Activated naive CD8-positive, alpha-beta T cell treated with anti-CD3 and anti-CD28 coated beads for 36 hours (primary cell): ENCODE results near the gene SPECC1L. TPM values are rescaled to one million over a fixed set of nuclear protein-coding genes. Genes with fewer than 3 reads are reported as not detected.

ENCODE experiments used
- DNase-seq: peaks from one replicate; pipeline ENCODE4 v3.0.0; 2021
- H3K27ac Mint-ChIP-seq: one replicate; pipeline ENCODE4 v1.8.0; 2022; ENCODE audit warnings: mild to moderate bottlenecking, moderate library complexity, mixed read lengths
- H3K27me3 Mint-ChIP-seq: one replicate; pipeline ENCODE4 v1.8.0; 2022; ENCODE audit warnings: mild to moderate bottlenecking, mixed read lengths
- H3K36me3 Mint-ChIP-seq: one replicate; pipeline ENCODE4 v1.8.0; 2021; ENCODE audit warnings: mild to moderate bottlenecking, mixed read lengths
- H3K4me1 Mint-ChIP-seq: one replicate; pipeline ENCODE4 v1.8.0; 2021; ENCODE audit warnings: mixed read lengths
- H3K4me3 Mint-ChIP-seq: one replicate; pipeline ENCODE4 v1.8.0; 2022; ENCODE audit warnings: mild to moderate bottlenecking, moderate library complexity, mixed read lengths
- H3K9me3 Mint-ChIP-seq: one replicate; pipeline ENCODE4 v1.8.0; 2022; ENCODE audit warnings: mixed read lengths
- total RNA-seq, 2 experiments: library from RNA; stranded (reverse); gene quantifications; one replicate each; pipeline ENCODE4 v1.2.3, GENCODE V29; 2021

The SPECC1L gene
- total RNA-seq, 2 experiments from 2014 or later = 46.3 to 47.7 TPM

DNA sequence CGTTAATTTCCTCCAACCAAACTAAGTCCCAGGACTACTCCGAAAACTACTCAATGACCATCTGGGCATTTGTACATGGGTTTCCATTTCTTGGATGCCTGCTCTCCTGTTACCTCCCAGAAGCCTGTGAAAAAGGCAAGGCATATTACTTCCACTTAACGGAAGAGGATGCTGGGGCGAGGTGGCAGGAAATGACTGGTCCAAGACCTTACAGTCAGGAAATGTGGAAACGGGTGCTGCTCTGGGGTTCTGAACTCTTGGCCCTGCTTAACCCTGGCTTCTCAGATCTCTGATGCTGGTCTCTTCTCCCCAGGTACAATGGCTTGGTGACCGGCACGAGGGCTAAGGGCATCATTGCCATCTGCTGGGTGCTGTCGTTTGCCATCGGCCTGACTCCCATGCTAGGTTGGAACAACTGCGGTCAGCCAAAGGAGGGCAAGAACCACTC lies 169.7 kb downstream of the SPECC1L start:
- H3K9me3 Mint-ChIP-seq = no peaks in the 10 kb centered on the region
- peak overlapping the region; percentile 75 for H3K27ac Mint-ChIP-seq
- DNase-seq = no peak
- peaks cover 51% of the 10 kb centered on the region for H3K36me3 Mint-ChIP-seq
- peaks cover 78% of the 10 kb centered on the region for H3K4me1 Mint-ChIP-seq
- H3K4me3 Mint-ChIP-seq = no peak overlapping the region
- no peaks in the 10 kb centered on the region for H3K27me3 Mint-ChIP-seq

DNA sequence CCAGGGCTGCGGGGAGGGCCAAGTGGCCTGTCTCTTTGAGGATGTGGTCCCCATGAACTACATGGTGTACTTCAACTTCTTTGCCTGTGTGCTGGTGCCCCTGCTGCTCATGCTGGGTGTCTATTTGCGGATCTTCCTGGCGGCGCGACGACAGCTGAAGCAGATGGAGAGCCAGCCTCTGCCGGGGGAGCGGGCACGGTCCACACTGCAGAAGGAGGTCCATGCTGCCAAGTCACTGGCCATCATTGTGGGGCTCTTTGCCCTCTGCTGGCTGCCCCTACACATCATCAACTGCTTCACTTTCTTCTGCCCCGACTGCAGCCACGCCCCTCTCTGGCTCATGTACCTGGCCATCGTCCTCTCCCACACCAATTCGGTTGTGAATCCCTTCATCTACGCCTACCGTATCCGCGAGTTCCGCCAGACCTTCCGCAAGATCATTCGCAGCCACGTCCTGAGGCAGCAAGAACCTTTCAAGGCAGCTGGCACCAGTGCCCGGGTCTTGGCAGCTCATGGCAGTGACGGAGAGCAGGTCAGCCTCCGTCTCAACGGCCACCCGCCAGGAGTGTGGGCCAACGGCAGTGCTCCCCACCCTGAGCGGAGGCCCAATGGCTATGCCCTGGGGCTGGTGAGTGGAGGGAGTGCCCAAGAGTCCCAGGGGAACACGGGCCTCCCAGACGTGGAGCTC lies 170.2 kb downstream of the SPECC1L start:
- Mint-ChIP-seq H3K4me3 (no peak overlapping the region), H3K27me3 (no peaks in the 10 kb centered on the region), H3K4me1 (peaks cover 78% of the 10 kb centered on the region), H3K9me3 (no peaks in the 10 kb centered on the region), H3K27ac (peak overlapping the region; percentile 75), H3K36me3 (peaks cover 45% of the 10 kb centered on the region)
- DNase-seq = no peak

DNA sequence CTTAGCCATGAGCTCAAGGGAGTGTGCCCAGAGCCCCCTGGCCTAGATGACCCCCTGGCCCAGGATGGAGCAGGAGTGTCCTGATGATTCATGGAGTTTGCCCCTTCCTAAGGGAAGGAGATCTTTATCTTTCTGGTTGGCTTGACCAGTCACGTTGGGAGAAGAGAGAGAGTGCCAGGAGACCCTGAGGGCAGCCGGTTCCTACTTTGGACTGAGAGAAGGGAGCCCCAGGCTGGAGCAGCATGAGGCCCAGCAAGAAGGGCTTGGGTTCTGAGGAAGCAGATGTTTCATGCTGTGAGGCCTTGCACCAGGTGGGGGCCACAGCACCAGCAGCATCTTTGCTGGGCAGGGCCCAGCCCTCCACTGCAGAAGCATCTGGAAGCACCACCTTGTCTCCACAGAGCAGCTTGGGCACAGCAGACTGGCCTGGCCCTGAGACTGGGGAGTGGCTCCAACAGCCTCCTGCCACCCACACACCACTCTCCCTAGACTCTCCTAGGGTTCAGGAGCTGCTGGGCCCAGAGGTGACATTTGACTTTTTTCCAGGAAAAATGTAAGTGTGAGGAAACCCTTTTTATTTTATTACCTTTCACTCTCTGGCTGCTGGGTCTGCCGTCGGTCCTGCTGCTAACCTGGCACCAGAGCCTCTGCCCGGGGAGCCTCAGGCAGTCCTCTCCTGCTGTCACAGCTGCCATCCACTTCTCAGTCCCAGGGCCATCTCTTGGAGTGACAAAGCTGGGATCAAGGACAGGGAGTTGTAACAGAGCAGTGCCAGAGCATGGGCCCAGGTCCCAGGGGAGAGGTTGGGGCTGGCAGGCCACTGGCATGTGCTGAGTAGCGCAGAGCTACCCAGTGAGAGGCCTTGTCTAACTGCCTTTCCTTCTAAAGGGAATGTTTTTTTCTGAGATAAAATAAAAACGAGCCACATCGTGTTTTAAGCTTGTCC lies 171.0 kb downstream of the SPECC1L start:
- H3K4me1 Mint-ChIP-seq = peaks cover 78% of the 10 kb centered on the region
- no peak for DNase-seq
- no peak overlapping the region for H3K4me3 Mint-ChIP-seq
- no peaks in the 10 kb centered on the region for H3K27me3 Mint-ChIP-seq
- H3K9me3 Mint-ChIP-seq = no peaks in the 10 kb centered on the region
- peak overlapping the region; percentile 67 for H3K27ac Mint-ChIP-seq
- H3K36me3 Mint-ChIP-seq = peaks cover 43% of the 10 kb centered on the region

GRCh38 chr22:24442352-24442744 lies 171.7 kb downstream of the SPECC1L start:
- Mint-ChIP-seq H3K27ac (no peak overlapping the region), H3K4me1 (peaks cover 71% of the 10 kb centered on the region), H3K36me3 (peaks cover 40% of the 10 kb centered on the region)

DNA sequence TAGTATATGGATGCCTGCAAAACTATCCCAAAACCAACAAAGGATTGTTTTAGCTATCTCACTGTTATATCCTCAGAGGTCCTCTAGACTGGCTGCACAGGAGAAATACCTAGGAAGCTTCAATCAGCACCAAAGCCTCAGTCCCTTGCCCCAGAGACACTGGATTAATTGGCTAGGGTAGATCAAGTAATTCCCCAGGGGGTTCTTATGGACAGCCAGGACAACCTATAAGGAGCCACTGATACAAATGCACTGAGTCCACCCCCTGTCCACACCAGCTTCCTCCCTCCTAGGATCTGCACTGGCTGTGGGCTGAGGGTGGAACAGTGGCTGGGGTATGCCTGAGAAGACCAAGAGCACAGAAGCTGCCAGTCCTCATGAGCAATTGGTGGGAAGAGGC lies 173.0 kb downstream of the SPECC1L start:
- no peaks in the 10 kb centered on the region for H3K9me3 Mint-ChIP-seq
- DNase-seq = no peak
- peak overlapping the region; percentile 69 for H3K27ac Mint-ChIP-seq
- no peaks in the 10 kb centered on the region for H3K27me3 Mint-ChIP-seq
- H3K36me3 Mint-ChIP-seq = peaks cover 30% of the 10 kb centered on the region
- peaks cover 58% of the 10 kb centered on the region for H3K4me1 Mint-ChIP-seq
- no peak overlapping the region for H3K4me3 Mint-ChIP-seq

More at GRCh38 chr22:24442352-24442744, 171.7 kb downstream of the SPECC1L start:
- DNase-seq = no peak
- Mint-ChIP-seq H3K27me3 (no peaks in the 10 kb centered on the region), H3K4me3 (no peak overlapping the region), H3K9me3 (no peaks in the 10 kb centered on the region)

- Mint-ChIP-seq H3K27me3 (no peaks in the 10 kb centered on the region), H3K4me1 (peaks cover 54% of the 10 kb centered on the region), H3K4me3 (no peak overlapping the region), H3K9me3 (no peaks in the 10 kb centered on the region), H3K27ac (no peak overlapping the region), H3K36me3 (peaks cover 27% of the 10 kb centered on the region)
- DNase-seq = no peak
Measured at GRCh38 chr22:24444251-24444650, 173.6 kb downstream of the SPECC1L start.

- no peak for DNase-seq
- Mint-ChIP-seq H3K9me3 (no peaks in the 10 kb centered on the region), H3K27ac (peak overlapping the region; percentile 69), H3K4me1 (peaks cover 48% of the 10 kb centered on the region), H3K27me3 (no peaks in the 10 kb centered on the region), H3K36me3 (peaks cover 22% of the 10 kb centered on the region), H3K4me3 (no peak overlapping the region)
Measured at GRCh38 chr22:24444729-24445466, 174.3 kb downstream of the SPECC1L start.

- Mint-ChIP-seq H3K9me3 (no peaks in the 10 kb centered on the region), H3K36me3 (peaks cover 19% of the 10 kb centered on the region), H3K27me3 (no peaks in the 10 kb centered on the region), H3K4me1 (peaks cover 45% of the 10 kb centered on the region), H3K4me3 (no peak overlapping the region), H3K27ac (peak overlapping the region; percentile 69)
- peak; percentile 61 for DNase-seq
Measured at GRCh38 chr22:24445481-24446259, 175.0 kb downstream of the SPECC1L start.

DNA sequence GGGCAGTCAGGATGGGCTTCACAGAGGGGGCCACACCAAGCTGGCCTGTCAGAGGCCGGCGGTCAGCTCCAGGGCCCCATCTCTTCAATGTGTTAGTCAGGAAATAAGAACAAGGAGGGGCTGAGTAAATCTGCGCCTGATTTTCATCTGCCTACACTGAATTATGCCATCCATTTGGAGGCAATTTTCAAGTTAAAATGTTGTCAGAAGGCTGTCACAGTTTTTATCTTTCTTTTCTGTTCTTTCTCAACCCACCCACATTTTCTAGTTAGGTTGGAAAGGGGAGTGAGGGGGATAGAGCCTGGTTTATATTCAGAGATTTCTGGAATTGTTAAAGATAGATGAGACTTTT lies 175.6 kb downstream of the SPECC1L start:
- Mint-ChIP-seq H3K4me1 (peaks cover 39% of the 10 kb centered on the region), H3K27ac (peak overlapping the region; percentile 35), H3K4me3 (no peak overlapping the region), H3K27me3 (no peaks in the 10 kb centered on the region), H3K36me3 (peaks cover 15% of the 10 kb centered on the region), H3K9me3 (no peaks in the 10 kb centered on the region)
- DNase-seq = no peak

- Mint-ChIP-seq H3K9me3 (no peaks in the 10 kb centered on the region), H3K27ac (no peak overlapping the region), H3K36me3 (peaks cover 3% of the 10 kb centered on the region), H3K4me3 (no peak overlapping the region), H3K27me3 (no peaks in the 10 kb centered on the region), H3K4me1 (peaks cover 14% of the 10 kb centered on the region)
- no peak for DNase-seq
Measured at GRCh38 chr22:24450610-24451009, 180.0 kb downstream of the SPECC1L start.

- H3K9me3 Mint-ChIP-seq = no peaks in the 10 kb centered on the region
- H3K4me1 Mint-ChIP-seq = peaks cover 8% of the 10 kb centered on the region
Measured at GRCh38 chr22:24451162-24451561, 180.5 kb downstream of the SPECC1L start.

DNA sequence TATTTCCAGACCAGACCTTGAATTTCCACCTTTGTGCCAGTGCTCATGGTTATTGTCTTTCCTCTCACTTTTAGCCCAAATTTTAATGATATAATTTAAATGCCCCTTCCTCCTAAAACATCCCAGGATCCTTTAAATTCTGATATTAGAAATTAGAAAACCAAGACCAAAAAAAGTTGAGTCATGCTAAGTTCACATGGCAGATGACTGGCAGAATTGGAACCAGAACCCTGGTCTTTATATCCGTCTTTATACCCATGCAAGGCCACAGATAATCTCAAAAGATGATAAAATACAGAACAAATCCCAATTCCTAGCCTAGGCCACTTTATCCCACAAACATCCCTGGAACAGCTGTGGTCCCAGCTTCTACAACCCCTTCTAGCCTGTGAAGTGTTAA lies 183.2 kb downstream of the SPECC1L start:
- H3K36me3 Mint-ChIP-seq = peaks cover 3% of the 10 kb centered on the region
- DNase-seq = no peak
- H3K4me3 Mint-ChIP-seq = no peak overlapping the region
- H3K4me1 Mint-ChIP-seq = peaks cover 3% of the 10 kb centered on the region
- no peaks in the 10 kb centered on the region for H3K9me3 Mint-ChIP-seq
- H3K27me3 Mint-ChIP-seq = no peaks in the 10 kb centered on the region
- no peak overlapping the region for H3K27ac Mint-ChIP-seq

More at GRCh38 chr22:24451162-24451561, 180.5 kb downstream of the SPECC1L start:
- Mint-ChIP-seq H3K27me3 (no peaks in the 10 kb centered on the region), H3K4me3 (no peak overlapping the region), H3K27ac (no peak overlapping the region), H3K36me3 (peaks cover 3% of the 10 kb centered on the region)
- no peak for DNase-seq

- no peaks in the 10 kb centered on the region for H3K27me3 Mint-ChIP-seq
- H3K9me3 Mint-ChIP-seq = no peaks in the 10 kb centered on the region
- H3K4me3 Mint-ChIP-seq = no peak overlapping the region
- H3K36me3 Mint-ChIP-seq = peaks cover 3% of the 10 kb centered on the region
- no peak for DNase-seq
- no peak overlapping the region for H3K27ac Mint-ChIP-seq
- peaks cover 3% of the 10 kb centered on the region for H3K4me1 Mint-ChIP-seq
Measured at GRCh38 chr22:24455039-24455438, 184.4 kb downstream of the SPECC1L start.

GRCh38 chr22:24455751-24456426 lies 185.3 kb downstream of the SPECC1L start:
- Mint-ChIP-seq H3K27me3 (no peaks in the 10 kb centered on the region), H3K4me3 (no peak overlapping the region), H3K27ac (no peak overlapping the region), H3K36me3 (no peaks in the 10 kb centered on the region), H3K4me1 (peaks cover 5% of the 10 kb centered on the region), H3K9me3 (no peaks in the 10 kb centered on the region)
- DNase-seq = no peak
